OCI-LY7 (cell line): ENCODE measurements around the gene CSRNP3. TPM values are rescaled to one million over a fixed set of nuclear protein-coding genes. Genes with fewer than 3 reads are reported as not detected.
A peak's percentile ranks its signal among the peaks of the same experiment; 100 is the strongest.

ENCODE experiments used
- BruUV-seq: library from RNA; stranded (reverse); fragments of 400-500 nt; replicated peaks from 2 replicates; lab custom pipeline; 2021; lab: Mats Ljungman, UMichigan
- CTCF ChIA-PET: fragments of 300-600 bp; sonication (Branson Sonifier 250); formaldehyde crosslinking; loops from one replicate; lab custom pipeline; 2022; ENCODE audit warnings: antibody characterized with exemption; ENCODE audit not compliant: unreplicated experiment; lab: Charles Lee
- POLR2A ChIA-PET: fragments of 300-600 bp; sonication (Branson Sonifier 250); formaldehyde crosslinking; loops from one replicate; lab custom pipeline; 2022; ENCODE audit warnings: antibody characterized with exemption; lab: Charles Lee
- DNase-seq: peaks from one replicate; pipeline ENCODE4 v3.0.0-alpha.2; 2015; ENCODE audit warnings: low spot score
- H2AFZ ChIP-seq: fragments of 200-600 bp; sonication (generic), shearing (Covaris generic); 2 replicates; pipeline ENCODE4 v1.6.1; 2014; ENCODE audit warnings: mild to moderate bottlenecking, antibody characterized with exemption, low read length, moderate library complexity
- H3K27ac ChIP-seq: fragments of 200-600 bp; sonication (generic); 2 replicates; pipeline ENCODE4 v1.5.1; 2014; ENCODE audit warnings: mixed run types, low read depth, mild to moderate bottlenecking, moderate library complexity, low read length, inconsistent platforms; ENCODE audit not compliant: poor library complexity, severe bottlenecking
- H3K36me3 ChIP-seq: fragments of 200-600 bp; sonication (generic); 2 replicates; pipeline ENCODE4 v1.6.1; 2014; ENCODE audit warnings: mild to moderate bottlenecking, antibody characterized with exemption, low read length, moderate library complexity, mixed read lengths; ENCODE audit not compliant: insufficient read depth
- H3K4me1 ChIP-seq: fragments of 200-600 bp; sonication (generic); 2 replicates; pipeline ENCODE4 v1.5.1; 2014; ENCODE audit warnings: mild to moderate bottlenecking, low read length; ENCODE audit not compliant: insufficient read depth, poor library complexity, severe bottlenecking
- H3K4me2 ChIP-seq: fragments of 200-600 bp; sonication (generic); 2 replicates; pipeline ENCODE4 v1.6.1; 2014; ENCODE audit warnings: mild to moderate bottlenecking, low read length
- H3K4me3 ChIP-seq: fragments of 200-600 bp; sonication (generic); 2 replicates; pipeline ENCODE4 v1.5.1; 2014; ENCODE audit warnings: mild to moderate bottlenecking, low read depth, low read length; ENCODE audit not compliant: poor library complexity, severe bottlenecking
- H3K79me2 ChIP-seq: fragments of 200-600 bp; sonication (generic); 2 replicates; pipeline ENCODE4 v1.6.1; 2016; ENCODE audit warnings: low read depth, mild to moderate bottlenecking, low read length, moderate library complexity, mixed read lengths; ENCODE audit not compliant: insufficient read depth
- H3K9me2 ChIP-seq: fragments of 200-600 bp; sonication (generic); 2 replicates; pipeline ENCODE4 v1.6.1; 2016; ENCODE audit warnings: mild to moderate bottlenecking, low read length, mixed read lengths; ENCODE audit not compliant: insufficient read depth
- H3K9me3 ChIP-seq: fragments of 200-600 bp; sonication (generic); 2 replicates; pipeline ENCODE4 v1.6.1; 2014; ENCODE audit warnings: mild to moderate bottlenecking, mixed run types, low read length, mixed read lengths
- H4K20me1 ChIP-seq: fragments of 200-600 bp; sonication (generic); 2 replicates; pipeline ENCODE4 v1.6.1; 2014; ENCODE audit warnings: mild to moderate bottlenecking, antibody characterized with exemption, low read length, moderate library complexity, mixed read lengths; ENCODE audit not compliant: insufficient read depth
- EZH2phosphoT487 ChIP-seq: fragments of 200-600 bp; sonication (generic); IDR thresholded peaks from 2 replicates; pipeline ENCODE4 v1.6.1; 2018; ENCODE audit warnings: low read depth, borderline replicate concordance, mild to moderate bottlenecking, mixed run types, antibody characterized with exemption, low read length, moderate library complexity, mixed read lengths
- intact Hi-C: fragments of 100-400 bp; cut with micrococcal nuclease; formaldehyde crosslinking; loops from one replicate; pipeline ENCODE4 v1.10.0; 2022; ENCODE audit not compliant: unreplicated experiment
- total RNA-seq, 2 experiments: library from RNA; depleted of rRNA in 1 of 2; stranded (reverse); fragments of >200 nt in 1 of 2; shearing (Covaris generic) in 1 of 2; gene quantifications; 2 replicates each; pipeline ENCODE4 v1.2.3, GENCODE V29; 2014 to 2022
- TF ChIP-seq, protein P1 (sequence below): fragments of 200-600 bp; sonication (generic); conservative IDR thresholded peaks from 2 replicates; pipeline ENCODE4 v1.5.1; 2014; ENCODE audit warnings: mild to moderate bottlenecking, antibody characterized with exemption, low read length, moderate library complexity, mixed read lengths

Gene CSRNP3
- total RNA-seq, 2 experiments from 2014 or later = 0.44 to 1.4 TPM

DNA sequence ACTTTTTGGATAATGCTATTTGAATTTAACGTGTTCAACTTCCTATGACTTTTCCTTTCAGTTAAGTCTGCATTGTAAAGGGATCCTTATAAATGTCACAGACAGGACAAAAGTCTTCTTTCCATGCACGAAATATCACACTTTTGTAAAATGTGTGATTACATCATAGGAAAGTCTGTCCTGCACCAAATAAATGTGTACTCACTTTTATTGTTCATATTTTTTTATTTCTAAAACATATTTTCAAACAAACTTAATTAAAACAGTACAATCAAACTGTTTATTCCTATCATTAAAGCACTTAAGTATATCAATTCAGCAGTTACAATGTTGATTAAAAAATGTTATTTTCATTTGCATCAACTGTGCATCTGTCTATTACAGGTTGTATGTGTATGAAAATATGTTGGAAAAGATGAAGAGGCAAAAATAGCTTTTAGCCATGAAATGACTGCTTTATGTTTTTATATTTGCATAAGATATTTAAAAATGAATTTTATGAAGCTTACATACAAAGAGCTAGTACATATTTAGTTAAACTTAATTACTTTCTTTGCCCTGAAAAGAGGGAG, 105.6 kb downstream of the CSRNP3 start:
- BruUV-seq = no TSS peak
- Histone ChIP-seq H3K9me3 (no peaks in the 10 kb centered on the region), H3K27ac (peak overlapping the region; percentile 9), H3K4me1 (peaks cover 7% of the 10 kb centered on the region), H3K4me3 (peak overlapping the region; percentile 59), H3K79me2 (peaks cover 12% of the 10 kb centered on the region; the same call in 1 of the 2 replicates), H2AFZ (peak overlapping the region; percentile 29; the same call in 1 of the 2 replicates), H3K4me2 (peak overlapping the region; percentile 61), H3K36me3 (no peaks in the 10 kb centered on the region), H3K9me2 (no peaks in the 10 kb centered on the region), H4K20me1 (no peaks in the 10 kb centered on the region)
- ChIA-PET POLR2A (interaction anchor here (0.7 to 3.5 kb wide), 5 partner anchors 9 to 768 kb away, joined by 3 to 22 read pairs (median 5); no protein-coding TSS in a partner anchor), CTCF (interaction anchor here (1.7 kb wide), 1 partner anchor 10 kb away, joined by 4 read pairs; no protein-coding TSS in a partner anchor)
- TF ChIP-seq, protein P1, sequence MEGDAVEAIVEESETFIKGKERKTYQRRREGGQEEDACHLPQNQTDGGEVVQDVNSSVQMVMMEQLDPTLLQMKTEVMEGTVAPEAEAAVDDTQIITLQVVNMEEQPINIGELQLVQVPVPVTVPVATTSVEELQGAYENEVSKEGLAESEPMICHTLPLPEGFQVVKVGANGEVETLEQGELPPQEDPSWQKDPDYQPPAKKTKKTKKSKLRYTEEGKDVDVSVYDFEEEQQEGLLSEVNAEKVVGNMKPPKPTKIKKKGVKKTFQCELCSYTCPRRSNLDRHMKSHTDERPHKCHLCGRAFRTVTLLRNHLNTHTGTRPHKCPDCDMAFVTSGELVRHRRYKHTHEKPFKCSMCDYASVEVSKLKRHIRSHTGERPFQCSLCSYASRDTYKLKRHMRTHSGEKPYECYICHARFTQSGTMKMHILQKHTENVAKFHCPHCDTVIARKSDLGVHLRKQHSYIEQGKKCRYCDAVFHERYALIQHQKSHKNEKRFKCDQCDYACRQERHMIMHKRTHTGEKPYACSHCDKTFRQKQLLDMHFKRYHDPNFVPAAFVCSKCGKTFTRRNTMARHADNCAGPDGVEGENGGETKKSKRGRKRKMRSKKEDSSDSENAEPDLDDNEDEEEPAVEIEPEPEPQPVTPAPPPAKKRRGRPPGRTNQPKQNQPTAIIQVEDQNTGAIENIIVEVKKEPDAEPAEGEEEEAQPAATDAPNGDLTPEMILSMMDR = no peak
- no peak for TF ChIP-seq EZH2phosphoT487
- no peak for DNase-seq
- intact Hi-C loops = no loop called here

DNA sequence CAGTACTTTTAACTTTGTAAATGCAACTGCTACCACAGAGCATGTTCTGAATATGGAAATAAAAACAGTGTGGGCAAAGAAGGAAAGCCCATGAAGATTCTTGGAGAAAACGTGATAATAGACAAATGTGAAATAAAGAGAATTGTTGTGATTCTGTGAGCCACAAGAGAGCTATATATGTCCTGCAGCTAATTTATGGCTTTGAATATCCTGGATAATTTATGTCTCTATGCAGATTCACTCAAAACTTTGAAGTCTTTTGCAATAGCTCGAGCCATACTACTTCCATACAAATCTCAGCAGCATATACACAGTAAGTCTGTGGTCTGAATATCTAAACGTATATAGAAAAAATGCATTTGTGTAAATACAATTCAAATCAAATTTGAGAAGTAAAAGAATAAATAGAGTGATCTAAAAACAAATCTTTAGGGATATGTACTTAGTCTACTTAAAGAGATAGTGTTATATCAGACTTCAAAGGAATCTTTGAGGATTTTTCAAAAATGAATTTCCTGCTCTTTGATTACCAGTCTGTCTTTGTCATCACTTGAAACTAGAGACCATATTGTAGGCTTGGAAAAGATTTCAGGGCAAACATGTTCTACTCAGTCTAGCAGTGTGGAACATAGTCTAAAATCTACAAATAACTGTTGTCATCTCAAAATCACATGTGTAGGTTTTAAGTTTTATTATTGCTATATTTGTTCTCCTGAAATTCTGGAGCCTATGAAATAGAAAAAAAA, 107.1 kb downstream of the CSRNP3 start:
- H3K27ac ChIP-seq = no peak overlapping the region
- ChIA-PET POLR2A (interaction anchor here (0.6 to 3.5 kb wide), 5 partner anchors 8 to 231 kb away, joined by 3 to 22 read pairs (median 3); no protein-coding TSS in a partner anchor), CTCF (no interaction called here)
- intact Hi-C loops = no loop called here
- peaks cover 7% of the 10 kb centered on the region for H3K4me1 ChIP-seq
- no TSS peak for BruUV-seq
- peak overlapping the region; percentile 56 for H3K4me2 ChIP-seq
- DNase-seq = no peak
- H3K9me2 ChIP-seq = no peaks in the 10 kb centered on the region
- H2AFZ ChIP-seq = peak overlapping the region; percentile 44; the same call in 1 of the 2 replicates
- no peaks in the 10 kb centered on the region for H3K9me3 ChIP-seq
- TF ChIP-seq EZH2phosphoT487 = no peak
- no peaks in the 10 kb centered on the region for H4K20me1 ChIP-seq
- peaks cover 12% of the 10 kb centered on the region; the same call in 1 of the 2 replicates for H3K79me2 ChIP-seq
- no peaks in the 10 kb centered on the region for H3K36me3 ChIP-seq
- peak overlapping the region; percentile 12 for H3K4me3 ChIP-seq

DNA sequence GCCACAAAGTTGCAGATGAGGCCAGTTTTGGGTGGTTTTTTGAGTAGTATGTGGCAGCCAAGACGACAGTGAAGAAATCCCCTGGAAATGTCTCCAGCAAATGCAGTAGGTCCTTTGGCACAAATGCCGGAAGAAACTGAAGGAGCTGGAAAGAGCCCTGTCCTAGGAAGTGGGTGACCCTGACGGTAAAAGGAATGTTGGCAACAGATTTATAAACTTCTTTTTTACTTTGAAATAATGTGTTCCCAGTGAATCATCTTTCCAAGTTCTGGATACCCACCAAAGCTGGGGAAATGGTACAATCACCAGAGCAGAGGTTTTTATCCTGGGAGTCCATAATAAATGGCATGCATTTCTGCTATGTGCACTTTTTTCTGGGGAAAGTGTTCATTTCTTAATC, 112.9 kb downstream of the CSRNP3 start:
- Histone ChIP-seq H3K4me2 (no peak overlapping the region), H3K36me3 (no peaks in the 10 kb centered on the region), H3K79me2 (no peaks in the 10 kb centered on the region), H4K20me1 (no peaks in the 10 kb centered on the region), H3K4me1 (peaks cover 42% of the 10 kb centered on the region), H3K9me2 (no peaks in the 10 kb centered on the region), H3K4me3 (no peak overlapping the region), H3K27ac (no peak overlapping the region), H3K9me3 (no peaks in the 10 kb centered on the region), H2AFZ (no peak overlapping the region)
- TF ChIP-seq, protein P1 = no peak
- no peak for TF ChIP-seq EZH2phosphoT487
- CTCF ChIA-PET = no interaction called here
- DNase-seq = no peak
- BruUV-seq = no TSS peak
- POLR2A ChIA-PET = interaction anchor here (0.6 kb wide), 1 partner anchor 60 kb away, joined by 3 read pairs; no protein-coding TSS in a partner anchor
- intact Hi-C loops = loop anchor here (5.0 to 10.0 kb wide), 2 partner anchors 92 to 115 kb away; no protein-coding TSS in a partner anchor
